NCI-H1930 (cell line): ENCODE data around the gene EHD3.

Source experiments
- DNase-seq, 2 experiments: peaks; one replicate each; lab custom pipeline; 2025; lab: John Stamatoyannopoulos, UW

The EHD3 gene

GRCh38 chr2:31235504-31235902, 1.6 kb downstream of the EHD3 start:
- DNase-seq, result no peak

DNA sequence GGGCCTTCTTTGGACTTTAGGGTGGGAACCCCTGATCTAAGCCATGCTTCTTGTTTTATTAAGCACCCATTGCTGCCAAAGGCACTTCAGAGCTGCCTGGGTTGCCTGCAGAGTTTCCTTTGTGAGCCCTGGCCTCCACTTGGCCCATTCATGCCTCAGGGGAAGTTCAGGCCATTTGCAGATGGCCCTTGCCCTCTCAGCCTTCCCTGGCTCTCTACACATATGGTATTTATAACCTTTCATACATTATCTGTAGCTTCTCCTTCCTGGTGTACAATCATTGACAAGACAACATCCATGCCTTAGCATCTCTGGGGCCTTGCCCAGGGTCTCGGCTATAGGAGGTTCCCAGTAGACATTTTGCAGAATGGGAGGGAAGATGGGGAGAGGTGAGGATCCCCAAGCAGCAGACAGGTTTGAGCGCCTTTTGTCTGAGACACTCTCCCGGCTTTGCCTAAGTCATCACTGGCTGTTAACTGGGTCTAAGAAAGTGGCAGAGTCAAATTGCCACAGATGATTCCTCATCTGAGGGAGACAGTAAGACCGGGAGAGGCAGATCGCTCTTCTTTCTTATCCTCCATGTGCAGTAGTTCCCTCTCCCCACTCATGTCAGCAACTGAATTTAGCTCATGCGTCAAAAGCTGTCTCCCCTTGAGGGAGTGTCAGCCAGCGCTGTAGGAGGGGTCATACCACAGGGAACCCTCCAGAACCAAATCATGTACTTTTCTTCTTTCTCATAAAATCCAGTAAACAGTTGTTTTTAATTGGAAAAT, 2.7 kb downstream of the EHD3 start:
- no peak for DNase-seq

DNA sequence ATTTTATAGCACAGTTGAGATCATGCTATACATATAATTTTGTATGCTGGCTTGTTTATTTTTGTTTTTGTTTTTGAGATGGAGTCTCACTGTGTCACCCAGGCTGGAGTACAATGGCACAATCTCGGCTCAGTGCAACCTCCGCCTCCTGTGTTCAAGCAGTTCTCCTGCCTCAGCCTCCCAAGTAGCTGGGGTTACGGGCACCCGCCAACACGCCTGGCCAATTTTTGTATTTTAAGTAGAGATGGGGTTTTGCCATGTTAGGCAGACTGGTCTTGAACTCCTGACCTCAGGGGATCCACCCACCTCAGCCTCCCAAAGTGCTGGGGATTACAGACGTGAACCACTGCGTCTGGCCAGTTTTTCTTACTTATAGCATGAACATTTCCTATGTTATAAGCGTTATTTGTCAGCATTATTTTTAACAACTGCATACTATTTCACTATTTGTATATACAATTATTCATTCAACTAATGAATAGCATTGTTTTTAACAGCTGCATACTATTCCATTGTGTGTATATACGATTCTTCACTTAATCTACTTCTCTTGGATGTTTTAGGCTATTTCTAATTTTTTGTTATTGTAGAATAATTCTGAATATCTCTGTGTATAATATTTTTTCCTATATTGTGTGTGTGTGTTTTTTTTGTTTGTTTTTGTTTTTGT, 3.5 kb downstream of the EHD3 start:
- no peak for DNase-seq

- DNase-seq, result no peak
Measured at GRCh38 chr2:31238126-31238905, 4.4 kb downstream of the EHD3 start.

- DNase-seq, result no peak
Measured at GRCh38 chr2:31238906-31239592, 5.1 kb downstream of the EHD3 start.

- DNase-seq, result no peak
Measured at GRCh38 chr2:31239593-31240177, 5.7 kb downstream of the EHD3 start.

DNA sequence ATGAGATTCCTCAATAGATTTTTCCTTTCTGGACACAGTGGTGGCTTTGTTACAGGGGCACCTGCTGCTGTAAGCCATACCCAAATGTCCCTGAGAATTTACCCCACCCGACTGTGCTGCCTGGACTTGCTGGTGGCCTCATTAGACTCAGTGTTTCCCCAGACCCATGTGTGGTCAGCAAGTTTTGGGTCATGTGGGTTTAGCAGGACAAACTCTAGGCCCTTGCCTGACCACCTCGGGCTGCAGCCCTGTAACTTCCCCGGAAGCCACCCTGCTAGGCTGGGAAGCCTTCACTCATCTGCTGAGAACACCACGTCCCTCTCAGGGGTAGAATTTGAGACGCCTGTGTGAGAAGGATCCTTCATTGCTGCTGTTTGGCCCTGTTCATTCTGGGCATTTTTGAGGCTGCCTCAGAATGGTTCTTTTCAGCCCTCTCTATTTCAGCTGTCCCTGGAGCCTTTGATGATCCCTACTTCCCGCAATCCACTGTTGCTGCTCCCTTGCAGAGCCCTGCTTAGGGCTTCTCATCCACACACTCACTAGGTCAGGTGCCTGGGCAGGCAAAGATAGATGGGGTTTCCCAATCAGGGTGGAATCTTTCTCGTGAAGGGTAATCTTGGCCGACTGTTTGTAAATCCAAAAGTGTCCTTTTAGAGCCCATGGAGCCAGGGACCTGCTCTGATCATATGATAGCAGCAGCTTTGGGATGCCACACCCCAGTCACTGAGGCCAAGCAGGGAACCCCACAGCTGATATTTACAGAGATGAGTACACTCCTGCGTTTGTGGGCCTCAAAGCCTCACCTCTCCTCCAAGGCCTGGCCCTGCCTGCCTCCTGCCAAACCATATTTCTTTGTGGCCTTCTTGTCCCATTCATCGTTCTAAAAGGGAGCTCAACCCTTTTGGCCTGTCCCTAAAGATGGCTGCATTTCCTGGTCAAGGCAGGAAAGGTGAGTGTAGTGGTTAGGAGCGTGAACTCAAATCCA, 6.7 kb downstream of the EHD3 start:
- DNase-seq, result no peak

- no peak for DNase-seq
Measured at GRCh38 chr2:31241625-31242270, 7.8 kb downstream of the EHD3 start.

- no peak for DNase-seq
Measured at GRCh38 chr2:31243053-31243452, 9.1 kb downstream of the EHD3 start.

DNA sequence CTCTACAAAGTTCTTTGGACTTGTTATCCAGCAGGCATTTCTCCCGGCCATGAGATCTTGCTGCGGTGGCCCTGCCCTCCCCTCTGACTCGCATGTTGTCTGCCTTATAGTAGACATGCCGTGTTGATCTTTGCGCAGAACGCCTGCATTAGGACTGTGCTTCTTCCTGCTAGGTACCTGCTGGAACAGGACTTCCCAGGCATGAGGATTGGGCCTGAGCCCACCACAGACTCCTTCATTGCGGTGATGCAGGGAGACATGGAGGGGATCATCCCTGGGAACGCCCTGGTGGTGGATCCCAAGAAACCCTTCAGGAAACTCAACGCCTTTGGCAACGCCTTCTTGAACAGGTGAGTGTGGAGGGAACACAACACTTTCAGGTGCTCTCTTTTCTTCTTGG, 10.1 kb downstream of the EHD3 start:
- no peak for DNase-seq

DNA sequence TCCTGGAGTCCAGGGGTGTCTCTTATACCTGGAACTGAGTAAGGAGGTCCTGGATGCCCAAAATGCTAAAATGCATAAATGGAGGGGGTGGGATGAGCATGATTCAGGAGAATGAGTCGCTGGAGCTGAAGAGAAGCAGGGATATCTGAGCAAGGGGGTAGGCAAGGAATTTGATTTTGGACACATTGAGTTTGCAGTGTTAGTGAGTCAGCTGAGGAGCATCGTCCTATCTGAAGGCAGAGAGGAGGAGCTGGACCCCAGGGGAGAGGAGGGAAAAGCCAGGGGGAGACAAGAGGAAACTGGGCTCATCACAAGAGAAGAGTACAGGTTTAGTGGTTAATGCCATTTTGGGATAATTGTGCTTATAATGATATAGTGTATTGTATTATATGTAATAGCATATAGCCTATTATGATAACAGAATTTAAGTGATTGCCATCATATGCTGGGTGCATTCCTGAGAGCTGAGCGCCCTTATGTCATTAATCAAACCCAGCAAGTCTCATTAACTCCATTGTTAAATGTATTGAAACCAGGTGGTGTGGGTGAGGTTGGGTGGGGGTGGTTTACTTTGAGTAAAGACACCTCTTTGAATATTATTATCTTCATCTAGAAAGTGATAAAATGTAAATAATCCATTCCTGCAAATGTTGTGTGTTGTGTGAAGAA, 12.4 kb downstream of the EHD3 start:
- no peak for DNase-seq

GRCh38 chr2:31247711-31248110, 13.8 kb downstream of the EHD3 start:
- DNase-seq, result no peak

DNA sequence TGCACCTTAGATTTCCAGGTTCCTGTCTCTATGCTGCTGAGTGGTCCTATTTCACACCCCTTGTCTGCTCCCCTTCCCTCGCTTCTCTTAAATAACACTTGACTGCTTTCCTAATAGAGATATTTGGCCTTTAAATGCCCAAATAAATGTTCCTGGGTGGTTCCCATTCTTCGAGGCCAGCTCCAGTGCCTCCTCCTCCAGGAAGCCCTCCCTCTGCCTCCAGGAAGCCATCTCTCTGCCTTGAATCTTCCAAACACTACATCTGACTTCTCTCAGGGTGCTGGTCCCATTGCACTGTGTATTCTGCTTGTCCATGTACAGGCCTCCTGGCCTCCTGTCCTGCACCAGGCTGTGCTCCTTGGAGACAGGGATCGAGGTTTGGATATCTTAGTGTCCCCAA, 14.2 kb downstream of the EHD3 start:
- no peak for DNase-seq

DNA sequence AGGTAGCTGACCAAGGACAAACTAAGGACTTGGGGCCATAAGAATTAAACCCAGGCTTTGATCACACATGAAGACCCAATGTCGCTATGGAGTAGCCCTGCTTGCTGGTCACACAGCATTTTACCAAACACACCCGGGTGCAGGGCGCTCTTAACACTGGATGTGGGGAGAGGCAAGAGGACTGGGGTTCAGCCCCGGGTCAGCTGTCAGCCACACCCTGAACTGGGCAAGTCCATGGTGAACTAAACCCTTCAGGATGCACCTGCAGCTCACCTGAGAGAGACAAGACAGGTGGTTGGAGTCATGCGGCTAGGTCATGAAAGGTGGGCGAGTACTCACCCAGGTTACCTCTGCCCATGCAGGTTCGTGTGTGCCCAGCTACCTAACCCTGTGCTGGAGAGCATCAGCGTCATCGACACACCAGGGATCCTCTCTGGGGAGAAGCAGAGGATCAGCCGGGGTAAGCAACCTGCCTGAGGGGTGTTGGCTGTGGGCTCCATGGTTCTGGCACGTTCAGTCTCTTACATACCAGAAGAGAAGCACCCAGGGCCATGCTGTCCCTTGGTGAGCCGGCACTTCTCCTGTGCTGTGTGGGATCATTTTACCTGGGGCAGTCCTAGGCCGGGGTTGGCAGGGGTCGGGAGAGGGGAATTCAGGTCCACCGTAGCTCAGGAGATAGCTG, 15.2 kb downstream of the EHD3 start:
- DNase-seq, result no peak

GRCh38 chr2:31251018-31251417, 17.1 kb downstream of the EHD3 start:
- no peak for DNase-seq

- no peak for DNase-seq
Measured at GRCh38 chr2:31251851-31252250, 17.9 kb downstream of the EHD3 start.

GRCh38 chr2:31253356-31254131, 19.6 kb downstream of the EHD3 start:
- no peak for DNase-seq
